ENCODE results near the gene ATXN7.

ATXN7 gene

GRCh38 chr3:64038253-64038767, 174.6 kb downstream of the ATXN7 start:
- no peaks in the 10 kb centered on the region for H3K9me3 ChIP-seq (ENCODE audit: control insufficient read depth in 2 of 2, low read length in 2 of 2)
- H3K36me3 ChIP-seq (ENCODE audit: control insufficient read depth in 2 of 2, insufficient read depth in 2 of 2, low read length in 2 of 2) = no peaks in the 10 kb centered on the region
- no peaks in the 10 kb centered on the region for H3K4me1 ChIP-seq (ENCODE audit: control insufficient read depth in 2 of 2, insufficient read depth in 2 of 2, low read length in 2 of 2)
- H3K4me3 ChIP-seq (ENCODE audit: low read length in 2 of 2) = no peak overlapping the region
- H3K9ac ChIP-seq (ENCODE audit: low read depth in 1 of 2, low read length in 2 of 2) = no peak overlapping the region
- H3K27me3 ChIP-seq (ENCODE audit: control insufficient read depth in 2 of 2, insufficient read depth in 2 of 2, low read length in 2 of 2) = peaks cover 0 to 3% of the 10 kb centered on the region in 2 donors
- no peak overlapping the region for H3K27ac ChIP-seq (ENCODE audit: low read depth in 2 of 2, low read length in 2 of 2)

- H3K4me3 ChIP-seq (ENCODE audit: low read length in 2 of 2) = no peak overlapping the region
- no peak overlapping the region for H3K9ac ChIP-seq (ENCODE audit: low read depth in 1 of 2, low read length in 2 of 2)
- H3K27me3 ChIP-seq (ENCODE audit: control insufficient read depth in 2 of 2, insufficient read depth in 2 of 2, low read length in 2 of 2) = peaks cover 0 to 3% of the 10 kb centered on the region in 2 donors
- no peak overlapping the region for H3K27ac ChIP-seq (ENCODE audit: low read depth in 2 of 2, low read length in 2 of 2)
- H3K9me3 ChIP-seq (ENCODE audit: control insufficient read depth in 2 of 2, low read length in 2 of 2) = no peaks in the 10 kb centered on the region
- no peaks in the 10 kb centered on the region for H3K4me1 ChIP-seq (ENCODE audit: control insufficient read depth in 2 of 2, insufficient read depth in 2 of 2, low read length in 2 of 2)
- no peaks in the 10 kb centered on the region for H3K36me3 ChIP-seq (ENCODE audit: control insufficient read depth in 2 of 2, insufficient read depth in 2 of 2, low read length in 2 of 2)
Observed at GRCh38 chr3:64039332-64039731, 175.7 kb downstream of the ATXN7 start.

GRCh38 chr3:64039981-64040733, 176.5 kb downstream of the ATXN7 start:
- Histone ChIP-seq H3K9ac (ENCODE audit: low read depth in 1 of 2, low read length in 2 of 2) (no peak overlapping the region), H3K9me3 (ENCODE audit: control insufficient read depth in 2 of 2, low read length in 2 of 2) (no peaks in the 10 kb centered on the region), H3K4me1 (ENCODE audit: control insufficient read depth in 2 of 2, insufficient read depth in 2 of 2, low read length in 2 of 2) (no peaks in the 10 kb centered on the region), H3K27me3 (ENCODE audit: control insufficient read depth in 2 of 2, insufficient read depth in 2 of 2, low read length in 2 of 2) (peaks cover 0 to 3% of the 10 kb centered on the region in 2 donors), H3K36me3 (ENCODE audit: control insufficient read depth in 2 of 2, insufficient read depth in 2 of 2, low read length in 2 of 2) (no peaks in the 10 kb centered on the region), H3K27ac (ENCODE audit: low read depth in 2 of 2, low read length in 2 of 2) (no peak overlapping the region), H3K4me3 (ENCODE audit: low read length in 2 of 2) (no peak overlapping the region)

- Histone ChIP-seq H3K27me3 (ENCODE audit: control insufficient read depth in 2 of 2, insufficient read depth in 2 of 2, low read length in 2 of 2) (peaks cover 0 to 3% of the 10 kb centered on the region in 2 donors), H3K9me3 (ENCODE audit: control insufficient read depth in 2 of 2, low read length in 2 of 2) (no peaks in the 10 kb centered on the region), H3K4me1 (ENCODE audit: control insufficient read depth in 2 of 2, insufficient read depth in 2 of 2, low read length in 2 of 2) (no peaks in the 10 kb centered on the region), H3K9ac (ENCODE audit: low read depth in 1 of 2, low read length in 2 of 2) (no peak overlapping the region), H3K4me3 (ENCODE audit: low read length in 2 of 2) (no peak overlapping the region), H3K36me3 (ENCODE audit: control insufficient read depth in 2 of 2, insufficient read depth in 2 of 2, low read length in 2 of 2) (no peaks in the 10 kb centered on the region), H3K27ac (ENCODE audit: low read depth in 2 of 2, low read length in 2 of 2) (no peak overlapping the region)
Observed at GRCh38 chr3:64042952-64043351, 179.3 kb downstream of the ATXN7 start.

- H3K4me3 ChIP-seq (ENCODE audit: low read length in 2 of 2) = no peak overlapping the region
- no peaks in the 10 kb centered on the region for H3K36me3 ChIP-seq (ENCODE audit: control insufficient read depth in 2 of 2, insufficient read depth in 2 of 2, low read length in 2 of 2)
- no peaks in the 10 kb centered on the region for H3K27me3 ChIP-seq (ENCODE audit: control insufficient read depth in 2 of 2, insufficient read depth in 2 of 2, low read length in 2 of 2)
- H3K9ac ChIP-seq (ENCODE audit: low read depth in 1 of 2, low read length in 2 of 2) = no peak overlapping the region
- no peaks in the 10 kb centered on the region for H3K9me3 ChIP-seq (ENCODE audit: control insufficient read depth in 2 of 2, low read length in 2 of 2)
- no peaks in the 10 kb centered on the region for H3K4me1 ChIP-seq (ENCODE audit: control insufficient read depth in 2 of 2, insufficient read depth in 2 of 2, low read length in 2 of 2)
- H3K27ac ChIP-seq (ENCODE audit: low read depth in 2 of 2, low read length in 2 of 2) = no peak overlapping the region
Observed at GRCh38 chr3:64046592-64046991, 182.9 kb downstream of the ATXN7 start.

GRCh38 chr3:64046996-64047594, 183.4 kb downstream of the ATXN7 start:
- Histone ChIP-seq H3K9me3 (ENCODE audit: control insufficient read depth in 2 of 2, low read length in 2 of 2) (no peaks in the 10 kb centered on the region), H3K36me3 (ENCODE audit: control insufficient read depth in 2 of 2, insufficient read depth in 2 of 2, low read length in 2 of 2) (no peaks in the 10 kb centered on the region), H3K4me1 (ENCODE audit: control insufficient read depth in 2 of 2, insufficient read depth in 2 of 2, low read length in 2 of 2) (no peaks in the 10 kb centered on the region), H3K27me3 (ENCODE audit: control insufficient read depth in 2 of 2, insufficient read depth in 2 of 2, low read length in 2 of 2) (no peaks in the 10 kb centered on the region), H3K4me3 (ENCODE audit: low read length in 2 of 2) (no peak overlapping the region), H3K9ac (ENCODE audit: low read depth in 1 of 2, low read length in 2 of 2) (no peak overlapping the region), H3K27ac (ENCODE audit: low read depth in 2 of 2, low read length in 2 of 2) (no peak overlapping the region)

- Histone ChIP-seq H3K27ac (ENCODE audit: low read depth in 2 of 2, low read length in 2 of 2) (no peak overlapping the region), H3K36me3 (ENCODE audit: control insufficient read depth in 2 of 2, insufficient read depth in 2 of 2, low read length in 2 of 2) (no peaks in the 10 kb centered on the region), H3K9me3 (ENCODE audit: control insufficient read depth in 2 of 2, low read length in 2 of 2) (no peaks in the 10 kb centered on the region), H3K27me3 (ENCODE audit: control insufficient read depth in 2 of 2, insufficient read depth in 2 of 2, low read length in 2 of 2) (no peaks in the 10 kb centered on the region), H3K4me1 (ENCODE audit: control insufficient read depth in 2 of 2, insufficient read depth in 2 of 2, low read length in 2 of 2) (no peaks in the 10 kb centered on the region), H3K9ac (ENCODE audit: low read depth in 1 of 2, low read length in 2 of 2) (no peak overlapping the region), H3K4me3 (ENCODE audit: low read length in 2 of 2) (no peak overlapping the region)
Observed at GRCh38 chr3:64047787-64048186, 184.1 kb downstream of the ATXN7 start.

GRCh38 chr3:64048631-64049061, 185.0 kb downstream of the ATXN7 start:
- Histone ChIP-seq H3K27me3 (ENCODE audit: control insufficient read depth in 2 of 2, insufficient read depth in 2 of 2, low read length in 2 of 2) (no peaks in the 10 kb centered on the region), H3K9ac (ENCODE audit: low read depth in 1 of 2, low read length in 2 of 2) (no peak overlapping the region), H3K27ac (ENCODE audit: low read depth in 2 of 2, low read length in 2 of 2) (no peak overlapping the region), H3K9me3 (ENCODE audit: control insufficient read depth in 2 of 2, low read length in 2 of 2) (no peaks in the 10 kb centered on the region), H3K4me1 (ENCODE audit: control insufficient read depth in 2 of 2, insufficient read depth in 2 of 2, low read length in 2 of 2) (no peaks in the 10 kb centered on the region), H3K36me3 (ENCODE audit: control insufficient read depth in 2 of 2, insufficient read depth in 2 of 2, low read length in 2 of 2) (no peaks in the 10 kb centered on the region), H3K4me3 (ENCODE audit: low read length in 2 of 2) (no peak overlapping the region)

GRCh38 chr3:64049136-64049535, 185.5 kb downstream of the ATXN7 start:
- H3K36me3 ChIP-seq (ENCODE audit: control insufficient read depth in 2 of 2, insufficient read depth in 2 of 2, low read length in 2 of 2) = no peaks in the 10 kb centered on the region
- H3K9ac ChIP-seq (ENCODE audit: low read depth in 1 of 2, low read length in 2 of 2) = no peak overlapping the region
- H3K4me3 ChIP-seq (ENCODE audit: low read length in 2 of 2) = no peak overlapping the region
- H3K9me3 ChIP-seq (ENCODE audit: control insufficient read depth in 2 of 2, low read length in 2 of 2) = no peaks in the 10 kb centered on the region
- H3K27ac ChIP-seq (ENCODE audit: low read depth in 2 of 2, low read length in 2 of 2) = no peak overlapping the region
- no peaks in the 10 kb centered on the region for H3K27me3 ChIP-seq (ENCODE audit: control insufficient read depth in 2 of 2, insufficient read depth in 2 of 2, low read length in 2 of 2)
- no peaks in the 10 kb centered on the region for H3K4me1 ChIP-seq (ENCODE audit: control insufficient read depth in 2 of 2, insufficient read depth in 2 of 2, low read length in 2 of 2)

GRCh38 chr3:64049832-64050231, 186.2 kb downstream of the ATXN7 start:
- Histone ChIP-seq H3K36me3 (ENCODE audit: control insufficient read depth in 2 of 2, insufficient read depth in 2 of 2, low read length in 2 of 2) (no peaks in the 10 kb centered on the region), H3K27ac (ENCODE audit: low read depth in 2 of 2, low read length in 2 of 2) (no peak overlapping the region), H3K9me3 (ENCODE audit: control insufficient read depth in 2 of 2, low read length in 2 of 2) (no peaks in the 10 kb centered on the region), H3K4me1 (ENCODE audit: control insufficient read depth in 2 of 2, insufficient read depth in 2 of 2, low read length in 2 of 2) (no peaks in the 10 kb centered on the region), H3K27me3 (ENCODE audit: control insufficient read depth in 2 of 2, insufficient read depth in 2 of 2, low read length in 2 of 2) (no peaks in the 10 kb centered on the region), H3K9ac (ENCODE audit: low read depth in 1 of 2, low read length in 2 of 2) (no peak overlapping the region), H3K4me3 (ENCODE audit: low read length in 2 of 2) (no peak overlapping the region)
